Mesothelial cell of epicardium (in vitro differentiated cells): ENCODE measurements around the gene TET3. TPM values are rescaled to one million over a fixed set of nuclear protein-coding genes. Genes with fewer than 3 reads are reported as not detected.

Experiments
- DNase-seq, 2 experiments: peaks; one replicate each; pipeline ENCODE4 v3.0.0; 2021; ENCODE audit warnings: low spot score in 2 of 2; ENCODE audit not compliant: unreplicated experiment in 2 of 2
- H3K27ac Mint-ChIP-seq: 2 replicates; pipeline ENCODE4 v1.8.0; 2021; ENCODE audit warnings: mixed read lengths
- H3K27me3 Mint-ChIP-seq: 2 replicates; pipeline ENCODE4 v1.8.0; 2021; ENCODE audit warnings: low read depth, mixed read lengths
- H3K36me3 Mint-ChIP-seq: 2 replicates; pipeline ENCODE4 v1.8.0; 2021; ENCODE audit warnings: mixed read lengths
- H3K4me1 Mint-ChIP-seq: 2 replicates; pipeline ENCODE4 v1.8.0; 2021; ENCODE audit warnings: mixed read lengths
- H3K4me3 Mint-ChIP-seq: 2 replicates; pipeline ENCODE4 v1.8.0; 2021; ENCODE audit warnings: mild to moderate bottlenecking, moderate library complexity, mixed read lengths
- H3K9me3 Mint-ChIP-seq: 2 replicates; pipeline ENCODE4 v1.8.0; 2021; ENCODE audit warnings: mixed read lengths
- total RNA-seq: library from RNA; stranded (reverse); gene quantifications from 3 replicates; pipeline ENCODE4 v1.2.1, GENCODE V29; 2021
- TF ChIP-seq, protein P1 (sequence below): fragments of 200-600 bp; sonication (generic); IDR thresholded peaks from one replicate; pipeline ENCODE4 v1.5.0; 2021; ENCODE audit warnings: antibody characterized with exemption; ENCODE audit not compliant: unreplicated experiment

TET3 gene
- total RNA-seq, 1 donor from 2014 or later: 42.6 TPM

- H3K27me3 Mint-ChIP-seq: no peaks in the 10 kb centered on the region
- H3K9me3 Mint-ChIP-seq: no peaks in the 10 kb centered on the region
- H3K4me1 Mint-ChIP-seq: peaks cover 89% of the 10 kb centered on the region
- H3K36me3 Mint-ChIP-seq: peaks cover 2% of the 10 kb centered on the region
- TF ChIP-seq, protein P1, sequence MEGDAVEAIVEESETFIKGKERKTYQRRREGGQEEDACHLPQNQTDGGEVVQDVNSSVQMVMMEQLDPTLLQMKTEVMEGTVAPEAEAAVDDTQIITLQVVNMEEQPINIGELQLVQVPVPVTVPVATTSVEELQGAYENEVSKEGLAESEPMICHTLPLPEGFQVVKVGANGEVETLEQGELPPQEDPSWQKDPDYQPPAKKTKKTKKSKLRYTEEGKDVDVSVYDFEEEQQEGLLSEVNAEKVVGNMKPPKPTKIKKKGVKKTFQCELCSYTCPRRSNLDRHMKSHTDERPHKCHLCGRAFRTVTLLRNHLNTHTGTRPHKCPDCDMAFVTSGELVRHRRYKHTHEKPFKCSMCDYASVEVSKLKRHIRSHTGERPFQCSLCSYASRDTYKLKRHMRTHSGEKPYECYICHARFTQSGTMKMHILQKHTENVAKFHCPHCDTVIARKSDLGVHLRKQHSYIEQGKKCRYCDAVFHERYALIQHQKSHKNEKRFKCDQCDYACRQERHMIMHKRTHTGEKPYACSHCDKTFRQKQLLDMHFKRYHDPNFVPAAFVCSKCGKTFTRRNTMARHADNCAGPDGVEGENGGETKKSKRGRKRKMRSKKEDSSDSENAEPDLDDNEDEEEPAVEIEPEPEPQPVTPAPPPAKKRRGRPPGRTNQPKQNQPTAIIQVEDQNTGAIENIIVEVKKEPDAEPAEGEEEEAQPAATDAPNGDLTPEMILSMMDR: no peak
- peak overlapping the region; percentile 16 for H3K27ac Mint-ChIP-seq
- DNase-seq: no peak
- H3K4me3 Mint-ChIP-seq: peak overlapping the region; percentile 33
Measured at GRCh38 chr2:74004212-74005182, 19.8 kb downstream of the TET3 start.

DNA sequence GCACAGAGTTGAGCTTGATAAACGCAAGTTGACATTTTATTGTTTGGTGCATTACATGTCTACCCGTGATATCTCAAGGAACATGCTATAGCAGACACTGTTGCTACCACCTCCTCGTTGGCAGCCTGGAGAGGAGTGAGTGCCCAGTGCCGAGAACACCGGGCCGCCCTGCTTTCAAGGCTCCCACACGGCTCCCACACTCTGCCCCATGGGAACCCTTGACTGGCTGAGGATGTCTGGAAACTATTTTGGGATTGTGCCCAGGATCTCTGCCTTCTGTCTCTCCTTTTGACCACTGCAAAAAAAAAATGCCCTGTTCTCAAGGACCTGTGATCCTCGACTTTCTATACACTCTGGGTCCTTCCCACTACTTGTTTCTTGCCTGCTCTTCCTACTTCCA is 21.1 kb downstream of the TET3 start:
- Mint-ChIP-seq H3K36me3 (peaks cover 2% of the 10 kb centered on the region), H3K27me3 (no peaks in the 10 kb centered on the region), H3K4me1 (peaks cover 88% of the 10 kb centered on the region), H3K27ac (no peak overlapping the region), H3K4me3 (no peak overlapping the region), H3K9me3 (no peaks in the 10 kb centered on the region)
- DNase-seq: no peak
- TF ChIP-seq, protein P1: no peak

GRCh38 chr2:74006459-74006858 is 21.7 kb downstream of the TET3 start:
- H3K27me3 Mint-ChIP-seq: no peaks in the 10 kb centered on the region
- peak overlapping the region; percentile 19 for H3K27ac Mint-ChIP-seq
- TF ChIP-seq, protein P1: no peak
- peaks cover 2% of the 10 kb centered on the region for H3K36me3 Mint-ChIP-seq
- H3K4me1 Mint-ChIP-seq: peaks cover 82% of the 10 kb centered on the region
- no peak overlapping the region for H3K4me3 Mint-ChIP-seq
- DNase-seq: no peak
- no peaks in the 10 kb centered on the region for H3K9me3 Mint-ChIP-seq

- Mint-ChIP-seq H3K36me3 (peaks cover 2% of the 10 kb centered on the region), H3K4me3 (no peak overlapping the region), H3K9me3 (no peaks in the 10 kb centered on the region), H3K4me1 (peaks cover 77% of the 10 kb centered on the region), H3K27ac (no peak overlapping the region), H3K27me3 (no peaks in the 10 kb centered on the region)
- TF ChIP-seq, protein P1: no peak
- no peak for DNase-seq
Measured at GRCh38 chr2:74007121-74007520, 22.4 kb downstream of the TET3 start.

DNA sequence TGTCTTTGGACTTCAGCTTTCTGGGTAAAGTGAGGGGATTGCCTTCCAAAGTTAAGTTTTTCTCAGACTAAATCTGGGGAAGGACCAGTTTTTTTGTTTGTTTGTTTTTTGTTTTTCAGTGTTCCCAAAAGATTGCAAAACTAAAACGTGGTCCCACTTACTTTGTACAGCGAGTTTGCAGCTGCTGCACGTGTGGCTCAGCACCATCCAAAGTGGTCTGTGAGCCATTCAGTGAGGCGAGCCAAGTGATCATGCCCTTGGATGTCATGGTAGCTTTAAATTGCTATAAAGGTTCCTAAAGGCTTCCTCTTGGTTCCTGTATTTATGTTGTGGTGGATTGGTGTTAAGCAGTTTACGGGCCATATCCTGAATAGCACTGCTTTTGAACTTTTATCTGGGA is 23.0 kb downstream of the TET3 start:
- DNase-seq: no peak
- Mint-ChIP-seq H3K27me3 (no peaks in the 10 kb centered on the region), H3K9me3 (no peaks in the 10 kb centered on the region), H3K4me1 (peaks cover 81% of the 10 kb centered on the region), H3K4me3 (no peak overlapping the region), H3K27ac (peak overlapping the region; percentile 47), H3K36me3 (peaks cover 2% of the 10 kb centered on the region)
- TF ChIP-seq, protein P1: no peak
